A673 (cell line): ENCODE data around the gene LEFTY2.

ENCODE experiments used
- EZH2 ChIP-seq: fragments of 200-600 bp; sonication (generic); IDR thresholded peaks from 2 replicates; pipeline ENCODE4 v1.6.1; 2017; ENCODE audit warnings: borderline replicate concordance, low read depth, mild to moderate bottlenecking, mixed read lengths, antibody characterized with exemption, low read length; ENCODE audit not compliant: poor library complexity, severe bottlenecking
- TF ChIP-seq, protein P1 (sequence below): fragments of 300-800, 200-600 bp; sonication (generic); conservative IDR thresholded peaks from 2 replicates; pipeline ENCODE4 v1.5.1; 2017; ENCODE audit warnings: low read depth, mild to moderate bottlenecking, antibody characterized with exemption, low read length, moderate library complexity, mixed read lengths

DNA sequence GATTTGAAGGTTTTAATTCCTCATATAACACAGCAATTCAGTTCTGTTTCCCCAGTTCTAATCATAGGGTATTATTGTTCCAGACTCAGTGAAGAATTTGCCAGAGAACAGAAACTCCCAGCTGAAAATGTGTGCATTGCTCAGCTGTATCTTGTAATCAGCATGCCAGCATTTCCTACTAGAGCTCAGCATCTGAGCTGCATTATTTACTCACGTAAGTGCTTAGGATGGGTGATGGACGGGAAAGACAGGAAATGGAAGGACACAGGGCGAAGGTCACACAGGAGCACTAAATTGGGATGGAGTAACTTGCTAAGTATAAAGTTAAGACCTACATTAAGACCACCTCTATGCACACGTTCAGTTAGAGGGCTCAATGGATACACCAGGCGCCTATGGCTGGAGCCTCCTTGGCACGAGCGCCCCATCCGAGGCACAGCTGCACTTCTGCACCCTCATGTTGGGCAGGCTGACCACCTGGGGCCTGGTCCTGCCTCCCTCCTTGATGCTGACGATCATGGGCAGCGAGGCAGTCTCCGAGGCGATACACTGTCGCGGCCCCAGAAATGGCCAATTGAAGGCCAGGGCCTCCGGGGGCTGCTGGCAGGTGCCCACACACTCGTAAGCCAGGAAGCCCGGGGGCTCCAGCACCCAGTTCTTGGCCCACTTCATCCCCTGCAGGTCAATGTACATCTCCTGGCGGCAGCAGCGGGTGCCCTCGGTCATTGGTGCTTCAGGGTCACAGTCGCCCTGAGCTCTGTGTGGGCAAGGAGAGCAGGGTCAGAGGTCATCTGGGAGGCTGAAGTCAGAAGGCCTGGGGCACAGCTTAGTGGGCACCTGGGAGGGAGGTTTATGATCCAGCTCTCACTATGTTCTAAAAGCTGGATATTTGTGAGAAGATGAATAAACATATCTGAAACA, 3.7 kb downstream of the LEFTY2 start:
- TF ChIP-seq, protein P1, sequence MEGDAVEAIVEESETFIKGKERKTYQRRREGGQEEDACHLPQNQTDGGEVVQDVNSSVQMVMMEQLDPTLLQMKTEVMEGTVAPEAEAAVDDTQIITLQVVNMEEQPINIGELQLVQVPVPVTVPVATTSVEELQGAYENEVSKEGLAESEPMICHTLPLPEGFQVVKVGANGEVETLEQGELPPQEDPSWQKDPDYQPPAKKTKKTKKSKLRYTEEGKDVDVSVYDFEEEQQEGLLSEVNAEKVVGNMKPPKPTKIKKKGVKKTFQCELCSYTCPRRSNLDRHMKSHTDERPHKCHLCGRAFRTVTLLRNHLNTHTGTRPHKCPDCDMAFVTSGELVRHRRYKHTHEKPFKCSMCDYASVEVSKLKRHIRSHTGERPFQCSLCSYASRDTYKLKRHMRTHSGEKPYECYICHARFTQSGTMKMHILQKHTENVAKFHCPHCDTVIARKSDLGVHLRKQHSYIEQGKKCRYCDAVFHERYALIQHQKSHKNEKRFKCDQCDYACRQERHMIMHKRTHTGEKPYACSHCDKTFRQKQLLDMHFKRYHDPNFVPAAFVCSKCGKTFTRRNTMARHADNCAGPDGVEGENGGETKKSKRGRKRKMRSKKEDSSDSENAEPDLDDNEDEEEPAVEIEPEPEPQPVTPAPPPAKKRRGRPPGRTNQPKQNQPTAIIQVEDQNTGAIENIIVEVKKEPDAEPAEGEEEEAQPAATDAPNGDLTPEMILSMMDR: no peak
- no peak for TF ChIP-seq EZH2
